Stimulated activated CD4-positive, alpha-beta T cell treated with anti-CD3 and anti-CD28 coated beads, Interleukin-1b, Interleukin-23, amount 100 ng/mL, for 4 hours (primary cell): ENCODE data around the gene MOGAT3.
A peak's percentile ranks its signal among the peaks of the same experiment; 100 is the strongest.

Experiments
- DNase-seq, 2 donors: peaks; one replicate each; pipeline ENCODE4 v3.0.0-alpha.2; 2020; ENCODE audit warnings: low read depth in 2 of 2

MOGAT3 gene

GRCh38 chr7:101200862-101201599 is at the start of gene MOGAT3:
TSS of gene MOGAT3 (minus strand) at chr7:101201036. CDS start at chr7:101200854, 182 bp downstream.
- no peak for DNase-seq

- no peak for DNase-seq
These were observed 49.5 kb upstream of the MOGAT3 start for GRCh38 chr7:101250324-101250723.

GRCh38 chr7:101248276-101248675 is 47.4 kb upstream of the MOGAT3 start:
- no peak for DNase-seq

GRCh38 chr7:101245147-101245668 is 44.4 kb upstream of the MOGAT3 start:
- no peak for DNase-seq

GRCh38 chr7:101244375-101245146 is 43.7 kb upstream of the MOGAT3 start, which contains the start of gene FIS1:
TSS of gene FIS1 (minus strand) at chr7:101245081. CDS start at chr7:101245004, 77 bp downstream.
- peak; percentile 85 to 90 for DNase-seq

- no peak for DNase-seq
These were observed 43.0 kb upstream of the MOGAT3 start for GRCh38 chr7:101243646-101244374.

GRCh38 chr7:101241443-101242349 is 40.9 kb upstream of the MOGAT3 start:
- no peak for DNase-seq

GRCh38 chr7:101241015-101241363 is 40.2 kb upstream of the MOGAT3 start:
- DNase-seq = no peak

- DNase-seq = no peak
These were observed 39.6 kb upstream of the MOGAT3 start for GRCh38 chr7:101240226-101241014.

GRCh38 chr7:101239951-101240220 is 39.0 kb upstream of the MOGAT3 start:
- DNase-seq = no peak

GRCh38 chr7:101239191-101239950 is 38.5 kb upstream of the MOGAT3 start:
- DNase-seq = no peak

- no peak for DNase-seq
These were observed 37.7 kb upstream of the MOGAT3 start for GRCh38 chr7:101238226-101239182.

- no peak for DNase-seq
These were observed 36.6 kb upstream of the MOGAT3 start, which contains the start of gene CLDN15 for GRCh38 chr7:101237206-101238067. TSS of gene CLDN15 (minus strand) at chr7:101237802. CDS start at chr7:101237581, 221 bp downstream.

- DNase-seq = no peak
These were observed 35.5 kb upstream of the MOGAT3 start for GRCh38 chr7:101236292-101236835.

- DNase-seq = no peak
These were observed 34.7 kb upstream of the MOGAT3 start for GRCh38 chr7:101235522-101235921.

- DNase-seq = no peak
These were observed 34.2 kb upstream of the MOGAT3 start for GRCh38 chr7:101235050-101235449.

GRCh38 chr7:101234636-101235035 is 33.8 kb upstream of the MOGAT3 start:
- DNase-seq = no peak
